Measurements from ENCODE around the gene LYG1.

DNA sequence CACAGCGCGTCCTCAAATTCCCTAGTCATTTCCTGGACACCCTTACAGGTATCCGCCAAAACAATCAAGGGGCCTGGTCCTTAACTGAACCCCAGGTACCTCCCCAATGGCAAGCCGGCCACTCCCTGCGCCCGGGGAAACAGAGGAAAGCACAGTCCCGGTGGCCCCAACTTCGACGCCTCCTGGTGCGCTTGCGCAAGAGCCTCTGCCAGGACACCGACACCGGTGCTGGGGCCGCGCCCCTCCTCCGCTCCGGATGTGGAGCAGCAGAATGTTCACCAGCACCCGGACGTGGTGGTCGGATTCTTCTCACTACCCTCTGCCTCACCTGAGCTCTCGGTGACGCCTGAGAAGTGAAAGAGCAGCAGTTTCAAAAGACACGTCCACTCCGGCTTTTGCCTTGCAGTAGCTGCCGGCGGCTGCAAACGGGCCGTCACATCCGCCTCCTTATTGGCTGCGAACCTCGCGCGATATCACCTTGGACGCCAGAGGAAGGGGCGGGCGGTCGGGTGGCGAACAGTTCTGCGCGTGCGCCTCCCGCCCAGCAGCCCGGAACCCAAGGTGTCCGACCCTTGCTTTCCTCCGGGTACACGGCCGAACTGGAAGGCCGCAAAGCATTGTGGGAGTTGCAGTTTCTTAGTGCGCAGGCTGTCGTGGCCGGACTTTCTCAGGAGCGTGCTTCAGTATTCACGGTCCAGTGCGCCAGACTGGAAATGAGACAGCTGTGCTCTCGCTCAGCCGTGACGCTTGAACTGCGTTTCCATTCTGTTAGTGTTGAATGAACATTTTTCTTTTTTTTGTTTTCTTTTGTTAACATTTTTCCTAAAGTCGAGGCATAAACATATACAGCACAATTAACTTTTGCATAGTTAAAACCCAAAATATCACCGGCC is 35.2 kb upstream of the LYG1 start, which contains the start of gene TXNDC9:
- TF ChIP-seq, protein P1, sequence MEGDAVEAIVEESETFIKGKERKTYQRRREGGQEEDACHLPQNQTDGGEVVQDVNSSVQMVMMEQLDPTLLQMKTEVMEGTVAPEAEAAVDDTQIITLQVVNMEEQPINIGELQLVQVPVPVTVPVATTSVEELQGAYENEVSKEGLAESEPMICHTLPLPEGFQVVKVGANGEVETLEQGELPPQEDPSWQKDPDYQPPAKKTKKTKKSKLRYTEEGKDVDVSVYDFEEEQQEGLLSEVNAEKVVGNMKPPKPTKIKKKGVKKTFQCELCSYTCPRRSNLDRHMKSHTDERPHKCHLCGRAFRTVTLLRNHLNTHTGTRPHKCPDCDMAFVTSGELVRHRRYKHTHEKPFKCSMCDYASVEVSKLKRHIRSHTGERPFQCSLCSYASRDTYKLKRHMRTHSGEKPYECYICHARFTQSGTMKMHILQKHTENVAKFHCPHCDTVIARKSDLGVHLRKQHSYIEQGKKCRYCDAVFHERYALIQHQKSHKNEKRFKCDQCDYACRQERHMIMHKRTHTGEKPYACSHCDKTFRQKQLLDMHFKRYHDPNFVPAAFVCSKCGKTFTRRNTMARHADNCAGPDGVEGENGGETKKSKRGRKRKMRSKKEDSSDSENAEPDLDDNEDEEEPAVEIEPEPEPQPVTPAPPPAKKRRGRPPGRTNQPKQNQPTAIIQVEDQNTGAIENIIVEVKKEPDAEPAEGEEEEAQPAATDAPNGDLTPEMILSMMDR (IDR thresholded peaks at IDR 0.05 in 8 of 11, conservative IDR thresholded peaks at IDR 0.05 in 3 of 11): peak in 3 of 11 experiments; percentile 20 to 48 (median 40)
- TF ChIP-seq POLR2AphosphoS5 (IDR thresholded peaks at IDR 0.05): peak; percentile 95 to 96 (median 95)
- TF ChIP-seq POLR2A (IDR thresholded peaks at IDR 0.05): peak in 1 of 3 donors; percentile 28
